Endothelial cell of umbilical vein (primary cell): ENCODE measurements around the gene SGO1. TPM values are rescaled to one million over a fixed set of nuclear protein-coding genes. Genes with fewer than 3 reads are reported as not detected.

Source experiments
- BruUV-seq: library from RNA; stranded (reverse); fragments of 400-500 nt; replicated peaks from 2 replicates; lab custom pipeline; 2021; lab: Mats Ljungman, UMichigan
- CTCF ChIA-PET: fragments of 300-600, 350-600 bp; sonication (Branson Sonifier 250); formaldehyde crosslinking; loops from one replicate; lab custom pipeline; 2021; ENCODE audit warnings: antibody characterized with exemption, inconsistent platforms; lab: Charles Lee
- POLR2A ChIA-PET: fragments of 300-600, 350-600 bp; sonication (Branson Sonifier 250); formaldehyde crosslinking; loops from one replicate; lab custom pipeline; 2021; ENCODE audit warnings: antibody characterized with exemption, inconsistent platforms; lab: Charles Lee
- DNase-seq: peaks from one replicate; pipeline ENCODE4 v3.0.0-alpha.2; 2011; ENCODE audit warnings: low read depth, low spot score
- FAIRE-seq: peaks from 2 replicates; lab custom pipeline; 2011; peaks lifted over from hg19 to GRCh38; lab: Jason Lieb, UNC
- H2AFZ ChIP-seq: 2 replicates; pipeline ENCODE4 v1.6.0; 2012; ENCODE audit warnings: low read depth, low read length, control low read depth, inconsistent platforms
- H3K27ac ChIP-seq: 2 replicates; pipeline ENCODE4 v1.5.1; 2011; ENCODE audit warnings: low read depth, mild to moderate bottlenecking, control low read depth, low read length, moderate library complexity; ENCODE audit not compliant: insufficient read depth
- H3K27me3 ChIP-seq, 2 experiments: 2 replicates each; pipeline versions ENCODE4 v1.6.0 to v1.6.1; 2011; ENCODE audit warnings: low read length in 2 of 2, mixed read lengths in 1 of 2; ENCODE audit not compliant: control insufficient read depth in 2 of 2, insufficient read depth in 2 of 2
- H3K36me3 ChIP-seq, 2 experiments: 2 replicates in 1 of 2; 3 replicates in 1 of 2; pipeline ENCODE4 v1.5.1; 2011; ENCODE audit warnings: low read length in 2 of 2, mild to moderate bottlenecking in 1 of 2, moderate library complexity in 1 of 2; ENCODE audit not compliant: control insufficient read depth in 2 of 2, insufficient read depth in 2 of 2; ENCODE audit errors: extremely low read depth in 1 of 2
- H3K4me1 ChIP-seq: 3 replicates; pipeline ENCODE4 v1.5.1; 2011; ENCODE audit warnings: mild to moderate bottlenecking, low read length; ENCODE audit not compliant: control insufficient read depth, insufficient read depth; ENCODE audit errors: extremely low read depth
- H3K4me2 ChIP-seq: 2 replicates; pipeline ENCODE4 v1.6.1; 2011; ENCODE audit warnings: low read length, control low read depth, mixed read lengths; ENCODE audit not compliant: insufficient read depth
- H3K4me3 ChIP-seq, 3 experiments: fragments of 200-600 bp in 1 of 3; sonication (generic), shearing (Covaris generic) in 1 of 3; replicated peaks in 1 of 3; 2 replicates each; pipeline ENCODE4 v1.5.1; 2011 to 2016; ENCODE audit warnings: control low read depth in 3 of 3, low read length in 3 of 3, mild to moderate bottlenecking in 2 of 3, inconsistent platforms in 1 of 3, low read depth in 1 of 3, moderate library complexity in 1 of 3; ENCODE audit not compliant: insufficient read depth in 1 of 3
- H3K79me2 ChIP-seq: 2 replicates; pipeline ENCODE4 v1.6.0; 2012; ENCODE audit warnings: low read length, inconsistent platforms; ENCODE audit not compliant: control insufficient read depth, insufficient read depth
- H3K9ac ChIP-seq: replicated peaks from 2 replicates; pipeline ENCODE3; 2011; ENCODE audit warnings: low read length, control low read depth; ENCODE audit not compliant: insufficient read depth; ENCODE audit errors: extremely low read depth
- H3K9me1 ChIP-seq: replicated peaks from 3 replicates; pipeline ENCODE4 v1.6.0; 2011; ENCODE audit warnings: mild to moderate bottlenecking, low read length; ENCODE audit not compliant: control insufficient read depth, insufficient read depth; ENCODE audit errors: extremely low read depth
- H3K9me3 ChIP-seq: replicated peaks from 2 replicates; pipeline ENCODE4 v1.5.1; 2012; ENCODE audit warnings: low read length, inconsistent platforms; ENCODE audit not compliant: control insufficient read depth, insufficient read depth
- H4K20me1 ChIP-seq: replicated peaks from 2 replicates; pipeline ENCODE3; 2011; ENCODE audit warnings: mild to moderate bottlenecking, low read length; ENCODE audit not compliant: control insufficient read depth, insufficient read depth; ENCODE audit errors: extremely low read depth
- CTCF ChIP-seq, 2 donors: IDR thresholded peaks; 1 replicate in 1 of 2; 2 replicates in 1 of 2; pipeline ENCODE4 v1.5.1; 2011; ENCODE audit warnings: low read length in 2 of 2, mild to moderate bottlenecking in 2 of 2, moderate library complexity in 2 of 2, control low read depth in 1 of 2, inconsistent platforms in 1 of 2, low read depth in 1 of 2; ENCODE audit not compliant: insufficient read depth in 1 of 2; ENCODE audit errors: extremely low read depth in 1 of 2
- EZH2 ChIP-seq: IDR thresholded peaks from 2 replicates; pipeline ENCODE4 v1.6.1; 2012; ENCODE audit warnings: borderline replicate concordance, low read depth, mild to moderate bottlenecking, moderate library complexity, low read length, inconsistent platforms; ENCODE audit not compliant: severe bottlenecking
- FOS ChIP-seq: IDR thresholded peaks from 2 replicates; pipeline ENCODE4 v1.6.1; 2011; ENCODE audit warnings: mild to moderate bottlenecking, low read length, moderate library complexity, borderline replicate concordance; ENCODE audit not compliant: insufficient read depth
- GATA2 ChIP-seq: IDR thresholded peaks from 2 replicates; pipeline ENCODE4 v1.7.0; 2011; ENCODE audit warnings: low read depth, mild to moderate bottlenecking, moderate library complexity, mixed read lengths, low read length; ENCODE audit not compliant: insufficient read length, insufficient read depth
- JUN ChIP-seq: IDR thresholded peaks from 2 replicates; pipeline ENCODE4 v1.6.1; 2011; ENCODE audit warnings: borderline replicate concordance, low read depth; ENCODE audit not compliant: insufficient read length, insufficient read depth
- MAX ChIP-seq: IDR thresholded peaks from 2 replicates; pipeline ENCODE4 v1.6.1; 2011; ENCODE audit not compliant: insufficient read depth, insufficient read length
- MYC ChIP-seq: IDR thresholded peaks from one replicate; pipeline ENCODE4 v1.6.1; 2011; ENCODE audit warnings: mild to moderate bottlenecking, low read depth, low read length
- POLR2A ChIP-seq: IDR thresholded peaks from 2 replicates; pipeline ENCODE4 v1.6.1; 2012; ENCODE audit warnings: low read depth, mild to moderate bottlenecking, control low read depth, low read length
- POLR2AphosphoS5 ChIP-seq: IDR thresholded peaks from 2 replicates; pipeline ENCODE4 v1.6.1; 2012; ENCODE audit warnings: low read depth, mild to moderate bottlenecking, control low read depth, low read length, moderate library complexity; ENCODE audit not compliant: insufficient read depth
- dilution Hi-C: fragments of 300-500 bp; cut with MboI; formaldehyde crosslinking; loops from one replicate; pipeline ENCODE4 v1.15.0; 2019; ENCODE audit warnings: low sequenced_read_pairs; ENCODE audit not compliant: extremely low pct_ligation_motif_present
- intact Hi-C: fragments of 100-400 bp; cut with micrococcal nuclease; formaldehyde crosslinking; loops from one replicate; pipeline ENCODE4 v1.10.0; 2022
- polyA plus RNA-seq, 4 experiments: library from polyadenylated mRNA; depleted of rRNA in 3 of 4; stranded (reverse) in 3 of 4; unstranded in 1 of 4; fragments of >200 nt; gene quantifications; 2 replicates each; pipeline versions ENCODE4 v1.2.1 to v1.2.3, GENCODE V29; 2011 to 2012; ENCODE audit warnings: missing spikeins in 1 of 4
- total RNA-seq: library from RNA; stranded (reverse); gene quantifications from 2 replicates; pipeline ENCODE4 v1.2.3, GENCODE V29; 2021

SGO1 gene
- total and polyA plus RNA-seq, 2 donors (not counting 3 experiments of a cell fraction or from before 2014, with no cell fraction given), result 2.0 to 21.7 TPM

- Histone ChIP-seq H3K4me1 (no peaks in the 10 kb centered on the region), H3K4me3 (no peak overlapping the region), H3K36me3 (no peaks in the 10 kb centered on the region), H2AFZ (no peak overlapping the region), H3K9ac (no peak overlapping the region), H3K9me3 (no peaks in the 10 kb centered on the region), H3K27ac (no peak overlapping the region), H4K20me1 (no peaks in the 10 kb centered on the region), H3K27me3 (no peaks in the 10 kb centered on the region), H3K79me2 (no peaks in the 10 kb centered on the region), H3K4me2 (no peak overlapping the region), H3K9me1 (no peaks in the 10 kb centered on the region)
- dilution Hi-C loops (no loop called here), intact Hi-C loops (no loop called here)
- FAIRE-seq (no peak), DNase-seq (no peak)
- POLR2A ChIA-PET, result no interaction called here
- BruUV-seq, result no TSS peak
- TF ChIP-seq FOS, result no peak
- TF ChIP-seq MYC, result no peak
- no peak for TF ChIP-seq GATA2
- no peak for TF ChIP-seq POLR2AphosphoS5
- no peak for TF ChIP-seq EZH2
- no peak for TF ChIP-seq CTCF (IDR thresholded peaks at IDR 0.05; ENCODE audit: extremely low read depth in 1 of 2, insufficient read depth in 1 of 2, low read depth in 1 of 2, low read length in 2 of 2)
- no peak for TF ChIP-seq MAX
- no peak for TF ChIP-seq JUN
- no peak for TF ChIP-seq POLR2A
- CTCF ChIA-PET, result no interaction called here
Observed at GRCh38 chr3:20145874-20146273, 40.1 kb downstream of the SGO1 start.
